Epithelial cell of prostate (primary cell): ENCODE measurements around the gene NUAK2.
A peak's percentile ranks its signal among the peaks of the same experiment; 100 is the strongest.
"Not testable (repeated sequence)": the region's sequence is repeated elsewhere in the genome, so short reads cannot be mapped to it uniquely, and the experiment has no call there.

Experiments
- DNase-seq: peaks from one replicate; pipeline ENCODE4 v3.0.0-alpha.2; 2011; ENCODE audit warnings: low read depth, low spot score
- H3K27ac ChIP-seq: fragments of 450-650 bp; 2 replicates; pipeline ENCODE4 v1.5.1; 2017; ENCODE audit warnings: mild to moderate bottlenecking

The NUAK2 gene

GRCh38 chr1:205321162-205321958 is at the start of gene NUAK2:
NUAK2 (minus strand) TSS chr1:205321745; CDS start chr1:205321628, 117 bp downstream.
- DNase-seq, result no peak
- H3K27ac ChIP-seq, result peak within 1 kb of the TSS; percentile 97

GRCh38 chr1:205370780-205371179 is 49.2 kb upstream of the NUAK2 start:
- H3K27ac ChIP-seq, result no peak overlapping the region
- no peak for DNase-seq

GRCh38 chr1:205369701-205370123 is 48.2 kb upstream of the NUAK2 start:
- DNase-seq, result no peak
- H3K27ac ChIP-seq, result no peak overlapping the region

GRCh38 chr1:205368478-205368877 is 46.9 kb upstream of the NUAK2 start:
- no peak overlapping the region for H3K27ac ChIP-seq
- DNase-seq, result no peak

GRCh38 chr1:205365945-205366463 is 44.5 kb upstream of the NUAK2 start:
- no peak overlapping the region for H3K27ac ChIP-seq
- no peak for DNase-seq

- DNase-seq, H3K27ac ChIP-seq: not testable (repeated sequence)
These were observed 43.5 kb upstream of the NUAK2 start for GRCh38 chr1:205365086-205365485.

GRCh38 chr1:205360891-205361290 is 39.3 kb upstream of the NUAK2 start:
- no peak overlapping the region for H3K27ac ChIP-seq
- no peak for DNase-seq

GRCh38 chr1:205359771-205360565 is 38.4 kb upstream of the NUAK2 start:
- no peak overlapping the region for H3K27ac ChIP-seq
- DNase-seq, result no peak

- no peak for DNase-seq
- no peak overlapping the region for H3K27ac ChIP-seq
These were observed 37.0 kb upstream of the NUAK2 start for GRCh38 chr1:205358579-205358978.

- H3K27ac ChIP-seq, result no peak overlapping the region
- no peak for DNase-seq
These were observed 36.0 kb upstream of the NUAK2 start for GRCh38 chr1:205357567-205357966.

- H3K27ac ChIP-seq, result no peak within 1 kb of the TSS
- DNase-seq, result no peak
These were observed 35.0 kb upstream of the NUAK2 start, which contains the start of gene KLHDC8A for GRCh38 chr1:205356440-205357139. KLHDC8A (minus strand) TSS chr1:205356922; CDS start chr1:205343604, 13,318 bp downstream.

GRCh38 chr1:205355075-205355453 is 33.5 kb upstream of the NUAK2 start:
- DNase-seq, result peak; percentile 51
- H3K27ac ChIP-seq, result peak overlapping the region; percentile 47

GRCh38 chr1:205354259-205355074 is 32.9 kb upstream of the NUAK2 start:
- DNase-seq, result no peak
- H3K27ac ChIP-seq, result peak overlapping the region; percentile 47

GRCh38 chr1:205353612-205354011 is 32.1 kb upstream of the NUAK2 start:
- DNase-seq, result no peak
- no peak overlapping the region for H3K27ac ChIP-seq

GRCh38 chr1:205353191-205353590 is 31.6 kb upstream of the NUAK2 start:
- no peak overlapping the region for H3K27ac ChIP-seq
- no peak for DNase-seq

GRCh38 chr1:205351984-205352713 is 30.6 kb upstream of the NUAK2 start:
- peak; percentile 45 for DNase-seq
- H3K27ac ChIP-seq, result no peak overlapping the region

GRCh38 chr1:205350691-205351141 is 29.2 kb upstream of the NUAK2 start:
- H3K27ac ChIP-seq, result no peak overlapping the region
- no peak for DNase-seq

GRCh38 chr1:205350124-205350523 is 28.6 kb upstream of the NUAK2 start:
- H3K27ac ChIP-seq, result no peak overlapping the region
- DNase-seq, result no peak
